GM21825 (cell line): ENCODE measurements around the gene RTN4RL1.
"Not testable (repeated sequence)": the region's sequence is repeated elsewhere in the genome, so short reads cannot be mapped to it uniquely, and the experiment has no call there.

Source experiments
- ATAC-seq: cut with Tn5 transposase; IDR thresholded peaks from one replicate; pipeline ENCODE4 v1.9.1; 2021; ENCODE audit warnings: mild to moderate bottlenecking, moderate library complexity; ENCODE audit not compliant: unreplicated experiment

RTN4RL1 gene

GRCh38 chr17:2008332-2009126 is 16.6 kb downstream of the RTN4RL1 start:
- no peak for ATAC-seq

DNA sequence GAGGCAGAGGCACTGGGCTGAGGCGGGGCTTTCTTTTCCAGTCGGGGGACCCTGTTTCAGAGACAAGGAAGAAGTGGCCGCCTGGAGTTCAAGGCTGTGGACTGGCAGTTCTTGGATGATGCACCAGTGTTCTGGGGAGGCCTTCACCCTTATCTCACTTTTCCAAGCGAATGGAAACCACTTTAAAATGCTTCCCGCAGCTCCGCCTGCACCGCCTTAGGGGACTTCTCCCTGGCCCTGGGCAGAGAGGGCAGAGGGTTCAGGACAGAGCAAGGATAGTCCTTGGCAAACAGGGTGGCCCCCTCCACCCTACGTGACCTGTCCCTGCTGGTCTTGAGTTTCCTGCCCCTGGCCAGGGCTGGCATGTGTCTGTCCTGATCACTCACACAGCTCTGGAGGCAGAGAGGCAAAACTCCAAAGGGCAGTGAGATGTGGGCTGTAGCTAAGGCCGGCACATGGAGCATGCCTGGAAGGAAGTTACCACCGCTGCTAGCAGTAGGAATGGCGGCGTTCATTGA is 20.6 kb downstream of the RTN4RL1 start:
- no peak for ATAC-seq

DNA sequence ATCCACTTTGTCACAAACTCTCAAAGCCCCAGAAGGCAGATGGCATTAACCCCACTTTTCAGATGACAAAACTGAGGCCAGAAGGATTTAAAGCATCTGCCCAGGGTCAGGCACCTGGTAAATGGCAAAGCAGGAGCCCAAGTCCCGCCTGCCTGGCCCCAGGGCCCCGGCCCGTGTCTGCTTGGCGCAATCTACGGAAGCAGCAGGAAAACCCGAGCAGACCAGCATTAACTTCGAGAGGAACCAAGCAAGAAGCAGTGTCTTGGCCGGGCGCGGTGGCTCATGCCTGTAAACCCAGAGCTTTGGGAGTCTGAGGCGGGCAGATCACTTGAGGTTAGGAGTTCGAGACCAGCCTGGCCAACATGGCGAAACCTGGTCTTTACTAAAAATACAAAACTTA is 21.6 kb downstream of the RTN4RL1 start:
- no peak for ATAC-seq

DNA sequence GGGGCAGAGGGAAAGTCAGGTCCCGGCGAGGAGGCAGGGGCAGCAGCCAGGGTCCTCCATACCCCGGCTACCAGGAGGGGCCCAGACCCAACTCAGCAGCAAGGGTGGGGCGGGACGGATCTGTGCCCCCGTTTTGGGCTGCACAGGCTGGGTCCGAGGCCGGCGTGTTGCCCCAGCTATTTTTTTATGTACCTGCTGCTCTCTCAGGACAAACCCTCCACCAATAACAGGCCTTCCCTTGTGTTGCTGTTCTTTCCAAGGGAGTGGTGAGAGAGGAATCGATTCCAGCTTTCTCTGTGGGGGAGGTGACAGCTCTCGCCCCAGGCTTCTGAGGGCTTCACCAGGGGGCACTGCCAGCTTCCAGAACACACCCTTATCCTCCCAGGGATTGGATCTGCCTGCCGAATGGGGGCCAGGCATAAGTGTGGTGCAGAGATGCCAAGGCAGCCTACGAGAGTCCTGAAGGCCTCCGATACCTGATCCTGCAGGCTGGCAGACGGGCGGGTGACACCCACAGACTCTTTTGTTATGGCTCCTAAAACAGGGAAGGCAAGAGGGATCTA is 22.3 kb downstream of the RTN4RL1 start:
- ATAC-seq = no peak

- no peak for ATAC-seq
Observed at GRCh38 chr17:1999557-2000251, 25.4 kb downstream of the RTN4RL1 start.

DNA sequence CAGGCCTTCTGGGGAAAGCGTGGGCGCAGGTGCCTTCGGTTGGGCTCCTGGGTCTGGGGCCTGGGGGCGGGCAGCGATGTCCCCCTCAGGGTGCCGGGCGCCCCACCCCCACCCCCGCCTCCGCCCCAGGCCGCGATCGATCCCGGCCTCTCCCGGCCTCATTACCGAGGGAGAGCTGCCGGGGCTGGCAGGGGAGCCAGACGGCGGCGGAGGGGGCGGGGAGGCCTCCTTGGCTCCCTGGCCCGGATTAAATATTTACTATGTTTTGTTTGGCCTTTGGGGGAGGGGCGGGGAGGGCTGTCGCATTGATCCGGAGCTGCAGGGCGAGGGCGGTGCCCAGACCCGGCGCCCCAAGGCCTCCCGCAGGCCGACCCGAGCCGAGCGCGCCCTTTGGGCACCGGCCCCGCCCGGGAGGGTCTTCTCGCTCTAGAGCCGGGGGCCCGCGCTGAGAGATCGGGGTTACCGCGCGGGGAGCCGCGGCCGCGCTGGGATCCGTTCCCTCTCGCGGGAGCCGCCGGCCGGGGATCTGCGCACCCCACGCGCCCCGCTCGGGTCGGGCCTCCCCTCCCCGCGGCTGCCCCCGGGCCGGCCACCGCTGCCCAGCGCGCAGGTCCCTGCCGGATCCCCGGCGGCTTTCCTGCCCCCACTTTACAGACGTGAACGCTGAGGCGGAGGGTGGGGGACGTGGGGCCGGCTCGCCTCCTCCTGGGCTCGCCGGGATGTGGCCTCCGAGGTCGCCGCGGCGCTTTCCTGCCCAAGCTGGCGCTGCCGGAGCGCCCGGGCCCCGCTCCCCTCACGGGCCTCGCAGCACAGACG is 27.0 kb downstream of the RTN4RL1 start:
- ATAC-seq = no peak

- no peak for ATAC-seq
Observed at GRCh38 chr17:1997289-1997926, 27.7 kb downstream of the RTN4RL1 start.

DNA sequence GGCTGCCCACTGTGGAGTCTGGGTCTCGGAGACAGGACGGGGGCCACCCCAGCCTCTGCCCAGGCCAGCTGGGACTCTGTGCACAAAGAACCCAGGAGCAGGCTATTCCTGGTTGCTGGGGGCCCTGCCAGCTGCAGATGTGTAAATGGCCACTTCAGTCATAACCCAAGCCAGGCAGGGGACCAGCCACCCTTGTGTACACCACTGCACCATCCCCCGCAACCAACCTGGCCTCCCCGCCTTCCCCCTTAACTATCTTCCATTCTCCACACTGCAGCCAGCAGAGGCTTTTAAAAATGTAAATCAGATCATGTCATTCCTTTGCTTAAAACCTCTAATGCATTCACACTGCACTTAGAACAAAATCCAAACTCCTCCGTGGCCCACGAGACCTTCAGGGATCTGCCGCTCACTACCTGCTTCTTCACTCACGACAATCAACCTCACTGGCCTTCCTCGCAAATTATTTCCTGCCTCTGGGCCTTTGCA is 28.3 kb downstream of the RTN4RL1 start:
- no peak for ATAC-seq

DNA sequence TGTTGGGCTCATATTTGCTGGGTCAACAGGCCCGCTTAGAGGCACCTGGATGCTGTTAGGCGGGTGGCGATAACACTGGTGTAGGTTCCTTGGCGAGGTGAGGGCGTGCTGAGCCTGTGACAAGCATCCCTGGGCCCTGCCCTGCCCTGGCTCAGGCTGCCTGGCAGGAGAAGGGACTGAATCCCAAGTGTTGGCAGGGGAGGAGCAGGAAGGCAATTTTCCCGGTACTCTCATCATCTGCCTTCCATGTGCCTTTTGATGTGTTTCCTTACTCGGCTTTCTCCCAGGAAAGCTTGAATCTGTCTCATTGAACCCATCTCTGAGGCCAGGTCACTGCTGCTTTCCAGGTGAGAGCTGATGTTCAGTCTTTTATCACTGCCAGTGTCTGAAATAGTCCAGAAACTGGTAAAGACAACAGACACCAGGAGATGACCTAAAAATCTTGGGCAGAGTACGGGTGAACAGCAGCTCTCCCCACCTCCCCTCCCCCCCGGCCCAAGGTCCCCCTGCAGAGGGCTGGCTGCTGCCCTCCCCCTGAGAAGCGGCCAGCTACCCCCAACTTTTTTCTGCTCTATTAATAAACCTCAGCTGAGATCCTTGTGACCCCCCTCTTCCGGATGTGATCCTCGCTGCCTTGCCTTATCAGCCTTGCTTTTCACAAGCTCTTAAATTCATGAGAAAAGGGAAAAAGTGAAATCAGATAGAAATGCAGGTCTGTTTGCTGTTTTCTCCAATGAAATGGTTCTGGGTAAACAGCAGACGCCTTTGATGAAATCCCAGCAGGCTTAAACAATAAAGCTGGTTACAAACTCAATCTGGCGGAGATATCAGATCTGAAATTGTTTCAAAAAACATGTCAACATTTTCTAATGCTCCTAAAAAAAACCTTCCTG is 29.0 kb downstream of the RTN4RL1 start:
- no peak for ATAC-seq

DNA sequence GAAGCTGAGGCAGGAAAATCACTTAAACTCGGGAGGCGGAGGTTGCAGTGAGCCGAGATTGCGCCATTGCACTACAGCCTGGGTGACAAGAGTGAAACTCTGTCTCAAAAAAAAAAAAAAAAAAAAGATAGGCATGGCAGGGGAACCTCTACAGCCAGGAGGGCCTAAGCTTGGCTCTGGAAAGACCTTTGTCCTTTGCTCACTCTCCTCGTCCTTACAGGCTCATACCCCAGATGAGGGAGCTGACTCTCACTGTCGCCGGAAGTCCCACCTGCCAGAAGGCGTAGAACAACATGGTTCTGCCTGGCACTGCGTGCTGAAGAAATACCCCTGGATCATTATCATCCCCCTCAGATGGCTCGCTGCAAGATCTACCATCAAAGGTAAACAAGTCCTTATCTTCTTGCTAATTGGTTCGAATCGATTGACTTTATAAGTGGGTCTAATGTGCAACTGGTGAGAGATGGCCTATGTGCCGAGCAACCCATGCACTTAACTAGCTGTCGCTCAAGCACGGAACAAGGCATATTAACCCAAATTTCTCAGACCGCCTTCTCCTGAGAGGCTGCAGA is 29.7 kb downstream of the RTN4RL1 start:
- ATAC-seq = no peak

GRCh38 chr17:1994707-1995106 is 30.4 kb downstream of the RTN4RL1 start:
- no peak for ATAC-seq

GRCh38 chr17:1992541-1992940 is 32.6 kb downstream of the RTN4RL1 start:
- no peak for ATAC-seq

DNA sequence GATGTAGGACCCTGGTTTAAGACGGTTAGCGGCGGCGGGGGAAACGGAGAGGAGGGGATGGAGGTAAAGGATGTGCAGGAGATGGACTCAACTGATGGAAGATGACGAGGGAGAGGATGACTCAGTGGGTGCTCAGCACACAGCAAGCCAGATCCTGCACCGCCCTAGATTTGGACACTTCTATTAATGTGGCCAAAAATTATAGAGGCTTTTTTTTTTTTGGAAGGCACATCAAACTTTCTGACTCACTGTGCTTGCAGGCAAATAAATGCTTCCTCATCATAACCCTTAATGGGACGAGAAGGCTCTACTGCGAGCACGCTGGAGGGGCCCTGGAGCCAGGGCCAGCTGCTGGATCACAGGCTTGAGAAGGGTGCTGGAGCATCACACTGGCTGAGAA is 36.0 kb downstream of the RTN4RL1 start:
- ATAC-seq = no peak

GRCh38 chr17:1986783-1987451 is 38.2 kb downstream of the RTN4RL1 start:
- no peak for ATAC-seq

DNA sequence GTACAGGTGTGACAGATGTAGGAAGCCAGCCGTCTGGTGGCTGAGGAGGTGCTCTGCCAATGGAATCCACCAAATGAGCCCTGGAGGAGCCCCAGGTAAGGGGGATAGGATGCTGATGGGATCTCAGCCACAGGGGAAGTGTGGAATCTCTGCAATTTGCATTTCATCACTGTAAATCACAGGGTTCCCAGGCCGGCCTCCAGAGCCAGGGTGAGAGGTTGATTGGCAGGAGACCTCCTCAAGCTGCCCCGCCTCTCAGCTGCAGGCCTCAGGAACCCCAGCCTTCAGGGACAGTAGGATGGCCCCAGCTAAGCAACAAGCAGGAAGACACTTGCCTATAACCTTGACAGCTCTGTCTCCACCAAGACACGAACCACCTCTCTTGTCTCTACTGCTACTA is 39.4 kb downstream of the RTN4RL1 start:
- no peak for ATAC-seq

DNA sequence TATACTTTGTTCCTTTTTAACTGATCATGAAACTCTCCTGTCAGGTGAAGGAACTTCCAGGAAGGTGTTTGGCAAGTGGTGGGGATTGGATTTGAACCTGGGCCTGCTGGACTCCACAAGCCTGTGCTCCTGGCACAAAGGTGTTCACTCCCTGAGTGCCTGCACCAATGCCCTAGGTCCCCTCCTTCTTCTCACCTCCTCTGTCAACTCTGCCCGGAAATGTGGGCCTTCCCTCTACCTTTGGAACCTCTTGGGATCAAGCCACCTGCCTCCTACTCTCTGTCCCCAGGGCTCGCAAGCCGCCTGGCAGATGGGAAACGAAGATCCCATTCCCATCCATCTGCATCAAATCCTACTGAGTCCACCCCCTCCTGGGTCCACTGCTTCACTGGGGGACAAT is 40.0 kb downstream of the RTN4RL1 start:
- ATAC-seq = no peak

DNA sequence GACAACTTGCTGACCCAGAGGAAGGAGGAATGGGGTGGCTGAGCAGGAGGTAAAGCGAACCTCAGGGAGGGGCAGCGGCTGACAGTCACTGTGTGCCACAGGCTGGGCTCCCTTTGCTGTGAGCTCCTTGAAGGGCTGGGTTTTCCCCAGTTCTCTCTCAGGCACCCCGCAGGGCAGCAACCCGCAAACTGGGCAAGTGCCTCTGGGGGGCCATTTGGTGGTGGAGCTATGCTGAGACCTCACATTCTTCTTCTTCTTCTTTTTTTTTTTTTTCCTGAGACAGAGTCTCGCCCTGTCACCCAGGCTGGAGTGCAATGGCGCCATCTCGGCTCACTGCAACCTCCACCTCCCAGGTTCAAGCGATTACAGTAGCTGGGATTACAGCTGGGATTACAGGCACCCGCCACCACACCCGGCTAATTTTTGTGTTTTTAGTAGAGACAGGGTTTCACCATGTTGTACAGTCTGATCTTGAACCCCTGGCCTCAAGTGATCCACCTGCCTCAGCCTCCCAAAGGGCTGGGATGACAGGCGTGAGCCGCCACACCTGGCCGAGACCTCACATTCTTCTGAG is 42.3 kb downstream of the RTN4RL1 start:
- not testable (repeated sequence) for ATAC-seq

DNA sequence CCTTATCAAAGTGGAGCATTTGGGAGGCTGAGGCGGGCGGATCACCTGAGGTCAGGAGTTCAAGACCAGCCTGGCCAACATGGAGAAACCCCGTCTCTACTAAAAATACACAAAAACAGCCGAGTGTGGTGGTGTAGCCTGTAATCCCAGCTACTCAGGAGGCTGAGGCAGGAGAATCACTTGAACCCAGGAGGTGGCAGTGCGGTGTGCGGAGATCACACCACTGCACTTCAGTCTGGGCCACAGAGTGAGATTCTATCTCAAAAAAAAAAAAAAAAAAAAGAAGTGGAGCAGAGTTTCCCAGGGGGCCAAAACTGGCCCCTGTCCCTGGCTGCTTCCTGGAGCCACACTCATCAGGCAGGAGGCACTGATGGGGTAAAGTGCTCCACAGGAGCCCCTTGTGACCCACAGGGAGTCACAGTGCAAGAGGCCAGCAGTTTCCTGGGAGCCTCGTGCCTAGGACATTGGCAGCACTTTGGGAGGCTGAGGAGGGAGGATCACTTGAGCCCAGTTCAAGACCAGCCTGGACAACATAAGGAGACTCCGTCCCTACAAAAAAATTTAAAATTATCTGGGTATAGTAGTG is 44.4 kb downstream of the RTN4RL1 start:
- ATAC-seq = no peak
